ENCODE data around the gene ADAM33. TPM values are rescaled to one million over a fixed set of nuclear protein-coding genes. Genes with fewer than 3 reads are reported as not detected.

ADAM33 gene
- total RNA-seq, 1 donor from 2014 or later: not detected

DNA sequence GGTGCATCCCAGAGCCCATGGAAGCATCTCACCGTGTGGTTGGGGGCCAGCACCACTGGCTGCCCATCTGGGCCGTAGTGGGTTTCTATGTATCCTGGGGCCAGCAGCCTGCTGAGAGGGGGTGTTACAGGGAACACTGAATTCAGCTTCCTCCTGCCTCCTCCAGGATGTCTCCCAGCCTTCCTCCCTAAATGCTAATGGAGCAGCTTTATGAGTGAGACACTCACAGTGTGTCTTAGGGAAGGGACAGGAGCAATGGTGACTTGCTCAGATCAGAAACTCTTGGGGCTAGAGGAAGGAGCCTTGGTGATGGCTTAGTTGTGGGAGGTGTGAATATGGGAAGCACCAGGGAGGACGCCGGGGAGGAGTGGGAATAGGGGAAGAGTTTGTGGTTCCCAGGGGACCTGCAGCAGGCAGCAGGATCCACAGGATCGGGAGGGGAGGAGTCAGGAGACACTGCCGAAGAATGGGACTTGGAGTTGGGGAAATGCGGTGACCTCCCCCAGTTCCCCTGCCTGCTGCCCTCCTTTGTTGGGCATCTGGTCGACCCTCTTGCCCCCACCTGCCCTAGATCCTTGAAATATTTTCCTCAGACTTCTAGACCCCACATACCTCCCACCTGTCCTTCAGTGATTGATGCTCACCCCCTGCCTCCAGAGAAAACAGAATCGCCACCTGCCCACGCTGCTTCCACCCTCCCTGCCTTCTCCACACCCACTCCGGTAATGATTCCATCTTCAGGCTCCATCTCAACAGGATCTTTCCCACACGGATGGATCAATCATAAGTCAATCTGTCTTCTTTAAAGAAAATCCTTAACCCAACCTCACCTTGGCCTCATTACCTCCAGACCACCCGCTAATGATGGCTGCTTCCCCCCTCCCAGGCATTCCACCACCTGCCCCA, 6.6 kb downstream of the ADAM33 start:
- no peak for DNase-seq (ENCODE audit: low spot score)
- H3K4me3 Mint-ChIP-seq (ENCODE audit: low read depth): no peak overlapping the region
- H3K4me1 Mint-ChIP-seq (ENCODE audit: low read depth): no peaks in the 10 kb centered on the region
- peaks cover 47% of the 10 kb centered on the region for H3K27me3 Mint-ChIP-seq (ENCODE audit: low read depth)
- H3K9me3 Mint-ChIP-seq: no peaks in the 10 kb centered on the region
- intact Hi-C loops (cut with micrococcal nuclease): no loop called here
- no peak overlapping the region for H3K27ac Mint-ChIP-seq
- H3K36me3 Mint-ChIP-seq (ENCODE audit: low read depth): no peaks in the 10 kb centered on the region

DNA sequence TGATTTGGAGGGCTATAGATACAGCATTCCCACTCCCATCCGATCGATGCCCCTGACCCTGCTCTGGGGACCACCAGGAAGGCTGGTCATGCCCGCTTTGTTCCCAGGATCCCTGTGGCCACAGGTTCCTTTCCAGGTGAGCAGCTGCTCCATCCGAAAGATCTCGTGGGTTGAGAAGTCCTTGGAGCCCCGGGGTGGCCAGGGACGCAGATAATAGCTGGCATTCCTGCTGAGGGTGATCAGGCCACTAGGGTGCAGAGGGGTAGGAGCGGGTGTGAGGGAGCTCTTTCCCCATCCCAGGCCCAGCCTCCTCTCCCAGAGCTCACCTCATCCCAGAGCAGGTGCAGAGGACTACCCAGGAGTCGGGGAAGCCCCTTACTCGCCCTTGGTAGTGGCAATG, 7.4 kb downstream of the ADAM33 start:
- peaks cover 51% of the 10 kb centered on the region for H3K27me3 Mint-ChIP-seq (ENCODE audit: low read depth)
- H3K9me3 Mint-ChIP-seq: no peaks in the 10 kb centered on the region
- no peaks in the 10 kb centered on the region for H3K36me3 Mint-ChIP-seq (ENCODE audit: low read depth)
- no peak overlapping the region for H3K27ac Mint-ChIP-seq
- no peak for DNase-seq (ENCODE audit: low spot score)
- no peak overlapping the region for H3K4me3 Mint-ChIP-seq (ENCODE audit: low read depth)
- intact Hi-C loops (cut with micrococcal nuclease): no loop called here
- H3K4me1 Mint-ChIP-seq (ENCODE audit: low read depth): no peaks in the 10 kb centered on the region

DNA sequence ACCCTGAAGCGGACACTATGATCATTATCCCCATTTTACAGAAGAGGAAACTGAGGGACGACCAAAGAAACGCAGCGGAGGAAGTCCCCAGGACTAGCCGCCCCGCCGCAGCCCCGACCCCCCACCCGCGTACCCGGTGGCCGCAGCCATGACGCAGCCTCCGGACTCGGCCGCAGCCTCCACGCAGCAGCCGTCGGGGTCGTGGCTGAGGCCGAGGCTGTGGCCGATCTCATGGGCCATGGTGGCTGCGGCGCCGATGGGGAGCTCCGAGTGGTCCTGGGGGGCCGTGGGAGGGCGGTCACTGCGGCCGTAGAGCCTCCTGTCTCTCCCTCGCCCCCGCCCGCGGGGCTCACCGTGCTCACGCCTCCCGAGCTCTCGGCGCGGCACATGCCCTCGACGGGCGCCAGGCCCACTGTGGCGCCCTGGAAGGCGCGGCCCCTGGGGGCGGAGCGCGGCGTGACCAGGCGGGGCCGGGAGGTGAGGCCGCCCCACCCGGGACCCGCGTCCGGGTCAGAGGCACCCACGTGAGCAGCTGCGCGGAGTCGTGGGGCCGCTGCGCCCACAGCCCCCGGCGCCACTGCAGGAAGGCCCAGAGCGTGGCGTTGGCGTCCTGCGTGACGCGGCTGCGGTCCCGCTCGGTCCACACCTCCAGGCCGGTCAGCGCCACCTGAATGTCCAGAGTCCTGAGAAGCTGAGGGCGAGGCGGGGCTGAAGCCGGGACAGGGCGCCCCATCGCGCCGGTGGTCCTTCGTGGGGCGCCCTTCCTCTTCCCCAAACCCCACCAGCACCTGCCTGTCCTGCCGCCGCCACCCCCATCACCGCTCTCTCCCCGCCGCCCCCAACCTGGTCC, 8.4 kb downstream of the ADAM33 start:
- no peaks in the 10 kb centered on the region for H3K4me1 Mint-ChIP-seq (ENCODE audit: low read depth)
- no peaks in the 10 kb centered on the region for H3K9me3 Mint-ChIP-seq
- no peak overlapping the region for H3K4me3 Mint-ChIP-seq (ENCODE audit: low read depth)
- no peak for DNase-seq (ENCODE audit: low spot score)
- peaks cover 50% of the 10 kb centered on the region for H3K27me3 Mint-ChIP-seq (ENCODE audit: low read depth)
- no peak overlapping the region for H3K27ac Mint-ChIP-seq
- H3K36me3 Mint-ChIP-seq (ENCODE audit: low read depth): no peaks in the 10 kb centered on the region
- intact Hi-C loops (cut with micrococcal nuclease): no loop called here

DNA sequence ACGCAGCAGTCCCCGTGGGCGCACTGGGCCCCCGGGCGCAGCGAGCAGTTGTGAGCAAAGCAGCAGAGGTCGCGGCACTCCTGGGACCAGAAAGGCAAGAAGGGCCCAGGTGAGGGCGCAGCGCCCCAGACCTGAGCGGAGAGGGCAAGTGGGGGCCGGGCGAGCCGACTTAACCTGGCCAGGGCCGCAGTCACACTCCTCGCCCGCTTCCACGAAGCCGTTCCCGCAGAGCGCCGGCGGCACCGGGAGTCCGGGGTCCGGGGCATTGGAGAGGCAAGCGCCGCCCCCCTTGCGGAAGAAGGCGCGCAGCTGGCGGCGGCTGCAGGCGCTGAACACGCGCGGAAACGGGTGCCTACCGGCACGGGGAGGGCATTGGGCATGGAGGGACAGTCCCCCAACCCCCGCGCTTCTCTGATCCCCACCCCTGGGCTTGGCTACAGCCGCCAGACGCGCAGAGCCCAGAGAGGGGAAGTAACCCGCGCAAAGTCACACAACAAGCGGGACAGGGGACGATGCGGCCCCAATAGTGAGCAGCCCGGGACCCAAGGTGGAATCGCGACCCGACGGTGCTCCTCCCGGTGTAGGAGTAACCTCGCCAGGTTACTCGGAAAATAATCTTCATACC, 9.2 kb downstream of the ADAM33 start:
- Mint-ChIP-seq H3K27me3 (ENCODE audit: low read depth) (peaks cover 50% of the 10 kb centered on the region), H3K27ac (no peak overlapping the region), H3K4me1 (ENCODE audit: low read depth) (no peaks in the 10 kb centered on the region), H3K36me3 (ENCODE audit: low read depth) (no peaks in the 10 kb centered on the region), H3K9me3 (no peaks in the 10 kb centered on the region), H3K4me3 (ENCODE audit: low read depth) (no peak overlapping the region)
- intact Hi-C loops (cut with micrococcal nuclease): no loop called here
- DNase-seq (ENCODE audit: low spot score): no peak

DNA sequence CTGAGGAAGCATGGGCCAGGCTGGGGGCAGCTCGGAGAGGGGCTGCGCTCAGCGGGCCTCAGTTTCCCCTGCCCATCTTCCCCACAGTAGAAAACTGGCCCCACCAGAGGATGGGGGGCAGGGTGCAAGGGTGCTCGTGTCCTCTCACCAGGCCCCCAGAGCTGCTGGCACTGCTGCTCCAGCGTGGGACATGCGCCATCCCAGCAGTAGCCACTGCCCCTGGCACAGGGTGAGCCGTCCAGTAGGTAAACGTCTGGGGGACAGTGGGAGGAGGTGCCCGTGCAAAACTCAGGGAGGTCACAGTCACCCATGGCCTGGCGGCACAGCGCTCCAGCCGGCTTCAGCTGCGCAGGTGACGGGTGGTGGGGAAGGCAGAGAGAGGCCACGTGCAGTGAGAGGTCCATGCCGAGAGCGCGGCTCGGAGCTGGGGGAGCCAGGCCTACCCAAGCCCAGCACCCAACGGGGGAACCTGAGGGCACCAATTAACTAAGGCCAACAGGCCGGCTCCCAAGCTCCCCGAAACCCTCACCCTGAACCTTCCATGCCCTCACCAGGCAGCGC, 9.7 kb downstream of the ADAM33 start:
- H3K9me3 Mint-ChIP-seq: no peaks in the 10 kb centered on the region
- H3K36me3 Mint-ChIP-seq (ENCODE audit: low read depth): no peaks in the 10 kb centered on the region
- DNase-seq (ENCODE audit: low spot score): no peak
- no peak overlapping the region for H3K4me3 Mint-ChIP-seq (ENCODE audit: low read depth)
- H3K4me1 Mint-ChIP-seq (ENCODE audit: low read depth): peaks cover 2% of the 10 kb centered on the region
- no peak overlapping the region for H3K27ac Mint-ChIP-seq
- intact Hi-C loops (cut with micrococcal nuclease): no loop called here
- peaks cover 50% of the 10 kb centered on the region for H3K27me3 Mint-ChIP-seq (ENCODE audit: low read depth)

DNA sequence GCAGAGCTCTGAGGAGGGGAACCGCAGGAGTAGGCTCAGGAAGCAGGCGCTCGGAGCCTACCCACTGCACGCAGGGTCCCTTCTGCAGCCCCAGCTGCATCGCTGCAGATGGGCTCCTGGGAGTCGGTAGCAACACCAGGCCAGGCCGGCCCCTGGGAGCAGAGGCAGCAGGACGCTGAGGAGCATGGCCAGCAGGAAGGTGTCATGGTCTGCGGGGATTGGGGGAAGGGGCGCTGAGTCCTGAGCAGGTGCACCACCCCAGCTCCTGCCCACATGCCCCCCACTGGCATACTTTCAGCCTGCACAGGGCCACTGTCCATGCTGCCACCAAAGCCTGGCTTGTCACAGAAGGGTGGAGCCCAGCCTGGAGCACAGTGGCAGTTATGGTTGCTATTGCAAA, 10.9 kb downstream of the ADAM33 start:
- Mint-ChIP-seq H3K4me1 (ENCODE audit: low read depth) (peaks cover 10% of the 10 kb centered on the region), H3K4me3 (ENCODE audit: low read depth) (no peak overlapping the region), H3K9me3 (no peaks in the 10 kb centered on the region), H3K27me3 (ENCODE audit: low read depth) (peaks cover 47% of the 10 kb centered on the region), H3K27ac (no peak overlapping the region), H3K36me3 (ENCODE audit: low read depth) (no peaks in the 10 kb centered on the region)
- DNase-seq (ENCODE audit: low spot score): no peak
- intact Hi-C loops (cut with micrococcal nuclease): no loop called here

DNA sequence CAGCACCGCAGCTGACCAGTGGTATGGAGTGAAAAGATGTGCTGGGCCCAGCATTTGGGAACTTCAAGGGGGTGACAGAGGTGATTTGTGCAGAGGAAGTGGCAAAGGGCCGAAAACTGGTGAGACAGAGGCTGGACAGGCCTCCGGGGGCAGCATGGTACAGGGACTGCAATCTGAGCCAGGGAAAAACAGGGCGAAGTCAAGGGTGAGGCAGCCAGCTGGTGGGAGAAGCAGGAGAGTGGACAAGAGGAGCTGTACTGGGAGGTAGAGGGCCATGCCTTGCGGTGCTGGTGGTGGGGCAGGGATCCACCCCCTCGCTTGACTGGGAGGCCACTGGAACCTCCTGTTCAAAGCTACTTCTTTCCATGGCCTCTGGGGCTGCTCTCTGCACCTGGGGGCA, 11.3 kb downstream of the ADAM33 start:
- Mint-ChIP-seq H3K9me3 (no peaks in the 10 kb centered on the region), H3K27ac (no peak overlapping the region), H3K27me3 (ENCODE audit: low read depth) (peaks cover 43% of the 10 kb centered on the region), H3K36me3 (ENCODE audit: low read depth) (no peaks in the 10 kb centered on the region), H3K4me3 (ENCODE audit: low read depth) (no peak overlapping the region), H3K4me1 (ENCODE audit: low read depth) (peaks cover 13% of the 10 kb centered on the region)
- intact Hi-C loops (cut with micrococcal nuclease): no loop called here
- DNase-seq (ENCODE audit: low spot score): no peak

DNA sequence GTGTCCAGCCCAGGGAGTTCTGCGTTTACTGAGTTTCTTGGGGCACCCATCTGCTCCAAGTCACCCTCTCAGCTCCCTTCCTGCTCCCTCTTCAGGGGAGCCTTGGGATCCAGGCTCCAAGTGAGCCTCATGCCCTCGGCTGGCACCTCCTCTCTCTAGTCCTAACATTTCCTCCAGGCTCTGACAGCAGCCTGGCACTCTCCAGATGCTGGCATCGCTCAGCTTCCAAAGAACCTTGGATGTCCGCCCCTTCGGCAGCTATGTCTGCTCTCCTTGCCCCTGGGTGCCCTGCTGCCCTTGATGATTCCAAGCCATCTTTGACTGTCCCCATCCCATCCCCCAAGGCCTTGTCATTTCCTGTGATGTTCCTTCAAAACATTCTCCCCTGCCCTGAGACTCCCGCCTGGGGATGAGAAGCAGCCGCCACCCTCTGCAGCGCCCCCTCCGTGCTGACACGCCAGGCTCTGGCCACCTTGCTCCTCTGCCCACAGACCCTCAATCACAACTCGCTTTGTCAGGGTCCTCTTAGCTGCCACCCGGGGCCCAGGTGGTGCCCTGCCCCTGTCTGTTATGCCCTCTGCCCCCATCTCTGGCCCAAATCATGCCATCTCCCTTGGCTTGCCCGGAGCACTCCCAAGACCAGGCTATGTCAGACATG, 12.0 kb downstream of the ADAM33 start:
- no peak for DNase-seq (ENCODE audit: low spot score)
- Mint-ChIP-seq H3K4me1 (ENCODE audit: low read depth) (peaks cover 14% of the 10 kb centered on the region), H3K9me3 (no peaks in the 10 kb centered on the region), H3K36me3 (ENCODE audit: low read depth) (no peaks in the 10 kb centered on the region), H3K27me3 (ENCODE audit: low read depth) (peaks cover 39% of the 10 kb centered on the region), H3K4me3 (ENCODE audit: low read depth) (no peak overlapping the region), H3K27ac (no peak overlapping the region)
- intact Hi-C loops (cut with micrococcal nuclease): no loop called here

DNA sequence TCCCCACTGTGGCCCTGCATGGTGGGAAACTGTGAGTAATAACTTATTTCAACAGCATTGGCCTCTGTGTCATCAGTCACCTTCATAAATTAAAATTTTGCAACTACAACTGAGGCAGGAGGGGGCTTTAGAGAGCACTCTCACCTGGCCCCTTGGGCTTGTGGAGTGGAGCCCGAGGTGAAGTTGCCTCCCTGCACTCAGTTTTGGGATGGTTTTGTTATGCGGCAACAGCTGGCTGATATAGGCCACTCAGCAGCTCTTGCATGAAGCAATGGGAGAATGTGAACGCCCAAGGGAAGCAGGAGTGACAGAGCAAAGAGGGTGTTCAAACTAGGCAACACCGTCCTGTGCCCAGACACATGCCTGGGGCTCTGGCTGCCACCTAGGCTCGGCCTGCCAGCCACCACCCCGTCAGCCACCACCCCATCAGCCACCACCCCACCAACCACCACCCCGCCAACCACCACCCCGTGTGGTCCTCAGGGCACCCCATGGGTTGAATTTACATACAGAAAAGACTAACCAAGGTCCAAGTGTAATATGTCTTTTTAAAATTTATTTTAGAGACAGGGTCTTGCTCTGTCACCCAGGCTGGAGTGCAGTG, 14.3 kb downstream of the ADAM33 start:
- no peak overlapping the region for H3K4me3 Mint-ChIP-seq (ENCODE audit: low read depth)
- no peaks in the 10 kb centered on the region for H3K36me3 Mint-ChIP-seq (ENCODE audit: low read depth)
- no peaks in the 10 kb centered on the region for H3K9me3 Mint-ChIP-seq
- H3K27me3 Mint-ChIP-seq (ENCODE audit: low read depth): peaks cover 36% of the 10 kb centered on the region
- no peak for DNase-seq (ENCODE audit: low spot score)
- intact Hi-C loops (cut with micrococcal nuclease): no loop called here
- no peak overlapping the region for H3K27ac Mint-ChIP-seq
- peaks cover 14% of the 10 kb centered on the region for H3K4me1 Mint-ChIP-seq (ENCODE audit: low read depth)

DNA sequence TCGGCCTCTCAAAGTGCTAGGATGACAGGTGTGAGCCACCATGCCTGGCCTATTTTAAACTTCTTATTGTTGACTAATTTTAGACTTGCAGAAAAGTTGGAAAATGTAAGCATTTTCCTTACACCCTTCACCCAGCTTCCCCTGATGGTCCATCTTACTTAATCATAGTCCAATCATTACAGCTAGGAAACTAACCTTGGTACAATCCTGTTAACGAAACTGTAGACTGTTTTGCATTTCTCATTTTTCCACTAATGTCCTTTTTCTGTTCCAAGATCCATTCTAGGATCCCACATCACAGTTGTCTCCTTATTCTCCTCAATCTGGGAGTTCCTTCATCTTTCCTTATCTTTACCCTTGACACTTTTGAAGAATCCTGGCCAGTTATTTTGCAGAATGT, 18.0 kb downstream of the ADAM33 start:
- Mint-ChIP-seq H3K4me3 (ENCODE audit: low read depth) (no peak overlapping the region), H3K4me1 (ENCODE audit: low read depth) (peaks cover 18% of the 10 kb centered on the region), H3K27ac (no peak overlapping the region), H3K27me3 (ENCODE audit: low read depth) (peaks cover 39% of the 10 kb centered on the region), H3K36me3 (ENCODE audit: low read depth) (no peaks in the 10 kb centered on the region), H3K9me3 (no peaks in the 10 kb centered on the region)
- DNase-seq (ENCODE audit: low spot score): no peak
- intact Hi-C loops (cut with micrococcal nuclease): no loop called here

DNA sequence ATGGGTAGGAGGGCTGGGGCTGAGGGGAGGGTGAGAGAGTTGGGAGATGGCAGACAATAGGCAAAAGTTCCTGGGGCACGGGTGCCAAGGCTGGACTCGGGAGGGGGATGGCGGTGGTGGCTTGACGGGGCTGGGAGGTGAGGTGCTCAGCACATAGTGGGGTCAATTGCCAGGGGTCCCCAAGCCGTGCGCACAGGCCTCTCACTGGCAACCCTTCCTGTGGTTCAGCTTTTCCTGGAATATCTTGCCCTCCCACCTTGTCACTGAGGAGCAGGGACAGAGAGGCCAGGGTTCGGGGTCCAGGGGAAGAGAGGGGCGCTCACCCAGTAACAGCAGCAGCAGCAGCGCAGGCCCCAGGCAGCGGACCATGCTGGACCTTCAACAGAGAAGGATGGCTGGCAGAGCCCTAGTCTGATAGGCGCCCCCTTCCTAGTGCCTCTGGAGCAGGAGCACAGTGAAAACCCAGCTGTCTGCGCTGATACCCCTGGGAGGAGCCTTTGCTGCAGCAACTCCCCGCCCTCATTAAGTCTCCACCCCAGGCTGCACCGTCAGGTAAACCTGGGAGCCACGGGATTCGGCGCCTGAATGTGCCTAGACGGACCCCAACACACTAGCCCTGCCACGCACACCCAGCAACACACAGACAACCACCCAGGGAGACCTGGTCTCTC, 18.6 kb downstream of the ADAM33 start, which contains the start of gene GFRA4:
Gene GFRA4, minus strand, starts transcription at position 369 of the 671 bp plus-strand sequence. Its CDS starts 0 bp downstream, at position 369.
- no peak within 1 kb of the TSS for H3K4me3 Mint-ChIP-seq (ENCODE audit: low read depth)
- intact Hi-C loops (cut with micrococcal nuclease): no loop called here
- peaks cover 40% of the 10 kb centered on the region for H3K27me3 Mint-ChIP-seq (ENCODE audit: low read depth)
- no peaks in the 10 kb centered on the region for H3K9me3 Mint-ChIP-seq
- no peak for DNase-seq (ENCODE audit: low spot score)
- no peak within 1 kb of the TSS for H3K27ac Mint-ChIP-seq
- H3K4me1 Mint-ChIP-seq (ENCODE audit: low read depth): peaks cover 21% of the 10 kb centered on the region
- no peaks in the 10 kb centered on the region for H3K36me3 Mint-ChIP-seq (ENCODE audit: low read depth)

All from activated T-helper 2 cell treated with anti-CD3 and anti-CD28 coated beads, Interferon-gamma antibody, Interleukin-2, Interleukin-4, amounts not matched to agents 10 μg/mL and 5 μg/mL and 100 μg/mL, durations not matched to agents 14 hours and 24 hours and 36 hours (primary cell).